ENCODE results near the gene ATP8B3. TPM values are rescaled to one million over a fixed set of nuclear protein-coding genes. Genes with fewer than 3 reads are reported as not detected.
A peak's percentile ranks its signal among the peaks of the same experiment; 100 is the strongest.

ATP8B3 gene
- total RNA-seq, 4 donors from 2014 or later = 0.27 to 0.75 TPM; not detected in 2

DNA sequence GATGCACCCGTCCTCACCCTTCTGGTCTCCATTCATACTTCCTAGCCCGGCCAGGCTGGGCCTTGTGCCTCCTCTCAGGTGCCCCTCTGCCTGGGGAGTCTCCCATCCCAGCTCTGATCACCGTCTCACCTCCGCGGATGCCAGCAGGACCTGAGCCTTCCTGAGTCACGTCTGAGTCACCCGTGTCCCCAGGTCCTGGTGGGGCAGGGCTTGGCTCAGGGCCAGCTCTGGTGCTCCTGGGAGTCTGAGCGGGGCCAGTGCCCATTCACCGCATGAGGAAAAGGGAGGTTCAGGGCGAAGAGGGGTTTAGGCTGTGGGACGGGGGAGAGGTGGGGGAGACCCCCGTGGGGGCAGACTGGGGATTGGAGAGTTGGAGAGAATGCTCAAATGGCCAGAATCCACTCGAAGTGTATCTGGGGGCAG, 593 bp downstream of the ATP8B3 start:
- Histone ChIP-seq H3K9me3 (no peaks in the 10 kb centered on the region), H3K36me3 (peaks cover 0 to 9% (median 3%) of the 10 kb centered on the region in 4 donors), H3K4me3 (peak overlapping the region in 3 of 4 donors; percentile 42 to 65 (median 49)), H3K4me1 (peaks cover 11 to 21% (median 16%) of the 10 kb centered on the region in 4 donors), H3K27me3 (no peaks in the 10 kb centered on the region), H3K27ac (peak overlapping the region; percentile 60 to 86 (median 76))
- intact Hi-C loops (cut with DNase I; ENCODE audit: low total_unique reads) = no loop called here
- peak in 1 of 3 donors; percentile 41 for TF ChIP-seq POLR2AphosphoS5 (IDR thresholded peaks at IDR 0.05)
- TF ChIP-seq EP300 (IDR thresholded peaks at IDR 0.05; ENCODE audit: low read depth) = no peak
- peak; percentile 82 for DNase-seq
- in situ Hi-C loops (cut with MboI; ENCODE audit: low pct_ligation_motif_present in 1 of 4, low pct_unique_long_range_greater_than_20kb in 1 of 4, low sequenced_read_pairs in 3 of 4) = loop anchor here in 1 of 4 donors (25.0 kb wide), 1 partner anchor 274 kb away; no protein-coding TSS in a partner anchor
- WGBS, 2 donors (ENCODE audit: low coverage in 1 of 2) = 20% methylated on average over 13 of the region's 13 CpGs; no CpG with 5 or more reads in 1 of the 2 donors

- TF ChIP-seq POLR2AphosphoS5 (IDR thresholded peaks at IDR 0.05) (no peak), EP300 (IDR thresholded peaks at IDR 0.05; ENCODE audit: low read depth) (no peak), POLR2A (IDR thresholded peaks at IDR 0.05) (no peak)
- TF ChIP-seq, protein P1, sequence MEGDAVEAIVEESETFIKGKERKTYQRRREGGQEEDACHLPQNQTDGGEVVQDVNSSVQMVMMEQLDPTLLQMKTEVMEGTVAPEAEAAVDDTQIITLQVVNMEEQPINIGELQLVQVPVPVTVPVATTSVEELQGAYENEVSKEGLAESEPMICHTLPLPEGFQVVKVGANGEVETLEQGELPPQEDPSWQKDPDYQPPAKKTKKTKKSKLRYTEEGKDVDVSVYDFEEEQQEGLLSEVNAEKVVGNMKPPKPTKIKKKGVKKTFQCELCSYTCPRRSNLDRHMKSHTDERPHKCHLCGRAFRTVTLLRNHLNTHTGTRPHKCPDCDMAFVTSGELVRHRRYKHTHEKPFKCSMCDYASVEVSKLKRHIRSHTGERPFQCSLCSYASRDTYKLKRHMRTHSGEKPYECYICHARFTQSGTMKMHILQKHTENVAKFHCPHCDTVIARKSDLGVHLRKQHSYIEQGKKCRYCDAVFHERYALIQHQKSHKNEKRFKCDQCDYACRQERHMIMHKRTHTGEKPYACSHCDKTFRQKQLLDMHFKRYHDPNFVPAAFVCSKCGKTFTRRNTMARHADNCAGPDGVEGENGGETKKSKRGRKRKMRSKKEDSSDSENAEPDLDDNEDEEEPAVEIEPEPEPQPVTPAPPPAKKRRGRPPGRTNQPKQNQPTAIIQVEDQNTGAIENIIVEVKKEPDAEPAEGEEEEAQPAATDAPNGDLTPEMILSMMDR (IDR thresholded peaks at IDR 0.05) = no peak
- DNase-seq = no peak
- Histone ChIP-seq H3K27me3 (no peaks in the 10 kb centered on the region), H3K36me3 (peaks cover 0 to 4% (median 2%) of the 10 kb centered on the region in 4 donors), H3K4me3 (no peak overlapping the region), H3K9me3 (no peaks in the 10 kb centered on the region), H3K4me1 (peaks cover 11 to 21% (median 16%) of the 10 kb centered on the region in 4 donors), H3K27ac (peak overlapping the region in 1 of 4 donors; percentile 75)
- in situ Hi-C loops (cut with MboI; ENCODE audit: low pct_ligation_motif_present in 1 of 4, low pct_unique_long_range_greater_than_20kb in 1 of 4, low sequenced_read_pairs in 3 of 4) = loop anchor here in 1 of 4 donors (25.0 kb wide), 1 partner anchor 273 kb away; no protein-coding TSS in a partner anchor
- WGBS, 2 donors (ENCODE audit: low coverage in 1 of 2) = 88% methylated on average over 19 of the region's 19 CpGs; no CpG with 5 or more reads in 1 of the 2 donors
- intact Hi-C loops (cut with DNase I; ENCODE audit: low total_unique reads) = no loop called here
Observed at GRCh38 chr19:1810439-1811160, 1.5 kb downstream of the ATP8B3 start.

DNA sequence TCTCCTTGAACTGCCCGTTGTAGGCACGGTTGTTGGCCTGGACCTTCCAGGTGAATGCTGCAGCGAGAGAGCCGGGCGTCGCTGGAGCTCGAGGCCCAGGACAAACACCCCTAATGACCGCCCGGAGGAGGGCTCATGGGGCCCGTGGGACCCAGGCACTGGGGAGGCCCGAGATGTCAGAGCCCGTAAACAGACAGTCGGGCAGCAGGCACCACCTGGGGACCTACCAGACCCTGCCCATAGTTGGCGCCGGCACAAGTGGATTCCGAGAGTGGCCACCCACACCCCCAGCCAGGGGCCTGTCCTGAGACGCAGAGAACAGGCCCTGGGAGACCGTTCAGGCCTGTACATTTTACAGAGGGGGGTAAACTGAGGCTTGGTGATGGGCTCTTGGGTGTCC, 2.4 kb downstream of the ATP8B3 start:
- intact Hi-C loops (cut with DNase I; ENCODE audit: low total_unique reads) = no loop called here
- 76% methylated on average over 15 of the region's 18 CpGs; no CpG with 5 or more reads in 1 of the 2 donors for WGBS, 2 donors (ENCODE audit: low coverage in 1 of 2)
- no peak overlapping the region for H3K27ac ChIP-seq
- TF ChIP-seq POLR2AphosphoS5 (IDR thresholded peaks at IDR 0.05) = no peak
- no peak for TF ChIP-seq EP300 (IDR thresholded peaks at IDR 0.05; ENCODE audit: low read depth)
- no peak for TF ChIP-seq POLR2A (IDR thresholded peaks at IDR 0.05)
- TF ChIP-seq, protein P1 (IDR thresholded peaks at IDR 0.05) = no peak
- no peaks in the 10 kb centered on the region for H3K9me3 ChIP-seq
- DNase-seq = no peak
- H3K36me3 ChIP-seq = no peaks in the 10 kb centered on the region
- no peak overlapping the region for H3K4me3 ChIP-seq
- H3K4me1 ChIP-seq = peaks cover 11 to 21% (median 16%) of the 10 kb centered on the region in 4 donors
- in situ Hi-C loops (cut with MboI; ENCODE audit: low pct_ligation_motif_present in 1 of 4, low pct_unique_long_range_greater_than_20kb in 1 of 4, low sequenced_read_pairs in 3 of 4) = loop anchor here in 1 of 4 donors (25.0 kb wide), 1 partner anchor 272 kb away; no protein-coding TSS in a partner anchor
- H3K27me3 ChIP-seq = no peaks in the 10 kb centered on the region

GRCh38 chr19:1808395-1808731, 3.7 kb downstream of the ATP8B3 start:
- Histone ChIP-seq H3K9me3 (no peaks in the 10 kb centered on the region), H3K36me3 (no peaks in the 10 kb centered on the region), H3K4me3 (no peak overlapping the region), H3K4me1 (peaks cover 11 to 17% (median 14%) of the 10 kb centered on the region in 4 donors), H3K27ac (no peak overlapping the region), H3K27me3 (no peaks in the 10 kb centered on the region)
- TF ChIP-seq POLR2AphosphoS5 (IDR thresholded peaks at IDR 0.05) = no peak
- TF ChIP-seq, protein P1 (IDR thresholded peaks at IDR 0.05) = no peak
- no peak for TF ChIP-seq EP300 (IDR thresholded peaks at IDR 0.05; ENCODE audit: low read depth)
- TF ChIP-seq POLR2A (IDR thresholded peaks at IDR 0.05) = no peak
- WGBS, 2 donors (ENCODE audit: low coverage in 1 of 2) = 79% methylated on average over 2 of the region's 2 CpGs; no CpG with 5 or more reads in 1 of the 2 donors
- intact Hi-C loops (cut with DNase I; ENCODE audit: low total_unique reads) (no loop called here), in situ Hi-C loops (cut with MboI; ENCODE audit: low pct_ligation_motif_present in 1 of 4, low pct_unique_long_range_greater_than_20kb in 1 of 4, low sequenced_read_pairs in 3 of 4) (loop anchor here in 1 of 4 donors (25.0 kb wide), 1 partner anchor 271 kb away; no protein-coding TSS in a partner anchor)
- no peak for DNase-seq
